Activated B cell treated with CpG ODN at 0.5 μM for 24 hours (primary cell): ENCODE results near the gene EEF1A2. TPM values are rescaled to one million over a fixed set of nuclear protein-coding genes. Genes with fewer than 3 reads are reported as not detected.

ENCODE experiments used
- ATAC-seq: fragments of 200-7000 bp; cut with Tn5 transposase; one replicate; pipeline ENCODE4 v1.10.0; 2021; ENCODE audit warnings: low read depth, mild to moderate bottlenecking, moderate library complexity
- CTCF ChIA-PET: fragments of 350-600 bp; sonication (Branson Sonifier 250); formaldehyde crosslinking; loops from one replicate; lab custom pipeline; 2021; ENCODE audit warnings: antibody characterized with exemption; lab: Charles Lee
- POLR2A ChIA-PET: fragments of 350-600 bp; sonication (Branson Sonifier 250); formaldehyde crosslinking; loops from one replicate; lab custom pipeline; 2021; ENCODE audit warnings: antibody characterized with exemption; lab: Charles Lee
- DNase-seq: peaks from one replicate; pipeline ENCODE4 v3.0.0; 2022
- H3K27ac Mint-ChIP-seq: one replicate; pipeline ENCODE4 v1.8.0; 2020; ENCODE audit warnings: mixed read lengths
- H3K27me3 Mint-ChIP-seq: one replicate; pipeline ENCODE4 v1.8.0; 2021; ENCODE audit warnings: mixed read lengths
- H3K36me3 Mint-ChIP-seq: one replicate; pipeline ENCODE4 v1.8.0; 2021; ENCODE audit warnings: low read depth, mixed read lengths
- H3K4me1 Mint-ChIP-seq: one replicate; pipeline ENCODE4 v1.8.0; 2021; ENCODE audit warnings: mixed read lengths
- H3K4me3 Mint-ChIP-seq: one replicate; pipeline ENCODE4 v1.8.0; 2020; ENCODE audit warnings: mild to moderate bottlenecking, mixed read lengths
- H3K9me3 Mint-ChIP-seq: one replicate; pipeline ENCODE4 v1.8.0; 2020; ENCODE audit warnings: mixed read lengths
- intact Hi-C: fragments of 100-400 bp; cut with micrococcal nuclease; formaldehyde crosslinking; loops from one replicate; pipeline ENCODE4 v1.15.1; 2024
- total RNA-seq: library from RNA; stranded (reverse); gene quantifications from 2 replicates; pipeline ENCODE4 v1.2.3, GENCODE V29; 2022
- TF ChIP-seq, protein P1 (sequence below): fragments of 200-600 bp; IDR thresholded peaks from one replicate; pipeline ENCODE4 v1.8.0; 2022; ENCODE audit warnings: antibody characterized with exemption, mild to moderate bottlenecking

Gene EEF1A2
- total RNA-seq, 1 donor from 2014 or later: 1.6 TPM

DNA sequence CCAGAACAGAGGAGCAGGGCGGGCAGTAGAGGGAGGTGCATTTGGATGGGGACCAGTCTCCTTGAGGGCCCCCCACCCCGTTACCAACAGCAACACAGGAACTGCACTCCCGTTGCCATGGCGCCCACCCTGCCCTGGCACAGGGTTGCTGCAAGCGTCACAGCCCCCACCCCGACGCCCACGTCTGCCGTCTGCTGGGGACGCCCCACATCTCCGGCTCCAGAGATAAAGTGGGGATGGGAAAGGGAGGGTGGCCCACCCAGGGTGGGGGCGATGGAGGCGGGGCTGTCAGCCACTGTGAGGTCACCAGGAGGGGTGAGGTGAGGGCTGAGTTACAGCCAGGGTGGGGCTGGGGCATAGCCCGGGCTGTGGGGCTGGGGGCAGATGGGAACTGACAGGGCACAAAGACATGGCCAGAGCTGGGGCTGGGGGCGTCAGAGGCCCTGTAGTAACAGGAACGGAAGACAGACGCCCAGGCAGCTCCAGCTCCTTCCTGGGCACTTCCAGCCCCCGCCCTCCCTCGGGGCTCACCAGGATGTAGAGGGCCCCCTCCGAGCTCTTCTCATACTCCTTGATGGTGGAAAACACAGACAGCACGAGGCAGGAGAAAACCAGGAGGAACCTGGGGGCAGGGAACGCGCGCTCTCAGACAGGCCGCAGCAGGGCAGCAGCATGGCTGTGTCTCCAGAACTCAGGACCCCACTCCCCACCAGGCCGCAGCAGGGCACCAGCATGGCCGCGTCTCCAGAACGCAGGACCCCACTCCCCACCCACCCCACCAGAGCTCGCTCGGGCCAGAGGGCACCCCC is 52.5 kb downstream of the EEF1A2 start:
- Mint-ChIP-seq H3K4me1 (peaks cover 13% of the 10 kb centered on the region), H3K27ac (no peak overlapping the region)
- POLR2A ChIA-PET: no interaction called here

DNA sequence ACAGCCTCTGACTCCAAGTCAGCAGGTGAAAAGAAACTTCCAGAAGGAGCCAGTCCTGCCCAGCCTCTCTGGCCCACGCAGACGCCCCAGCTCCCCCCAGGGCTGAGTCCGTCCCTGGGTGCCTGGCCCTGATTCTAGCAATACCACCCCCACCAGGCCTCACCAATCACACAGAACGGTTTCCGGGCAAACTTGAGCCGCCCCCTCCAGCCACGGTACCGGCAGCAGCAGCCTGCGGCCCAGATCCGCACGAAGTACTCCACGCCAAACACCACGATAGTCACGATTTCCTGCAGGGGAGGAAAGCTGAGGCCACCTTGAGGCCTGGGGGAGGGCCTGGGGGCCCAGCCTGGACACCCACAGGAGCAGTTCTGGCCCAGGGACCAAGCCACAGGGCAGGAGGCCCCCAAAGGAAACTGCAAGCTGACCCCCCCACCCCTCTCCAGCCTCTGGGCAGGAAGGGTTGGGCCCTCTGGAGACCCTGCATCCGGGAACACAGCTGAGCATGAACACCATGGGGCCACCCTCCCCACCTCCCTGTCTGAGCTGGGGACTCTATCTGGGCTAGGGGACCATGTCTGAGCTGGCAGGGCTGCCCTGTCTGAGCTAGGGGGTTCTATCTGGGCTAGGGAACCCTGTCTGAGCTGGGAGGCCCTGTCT is 53.7 kb downstream of the EEF1A2 start:
- Mint-ChIP-seq H3K27me3 (peaks cover 14% of the 10 kb centered on the region), H3K4me1 (peaks cover 17% of the 10 kb centered on the region), H3K4me3 (no peak overlapping the region), H3K27ac (no peak overlapping the region), H3K9me3 (no peaks in the 10 kb centered on the region), H3K36me3 (no peaks in the 10 kb centered on the region)
- TF ChIP-seq, protein P1, sequence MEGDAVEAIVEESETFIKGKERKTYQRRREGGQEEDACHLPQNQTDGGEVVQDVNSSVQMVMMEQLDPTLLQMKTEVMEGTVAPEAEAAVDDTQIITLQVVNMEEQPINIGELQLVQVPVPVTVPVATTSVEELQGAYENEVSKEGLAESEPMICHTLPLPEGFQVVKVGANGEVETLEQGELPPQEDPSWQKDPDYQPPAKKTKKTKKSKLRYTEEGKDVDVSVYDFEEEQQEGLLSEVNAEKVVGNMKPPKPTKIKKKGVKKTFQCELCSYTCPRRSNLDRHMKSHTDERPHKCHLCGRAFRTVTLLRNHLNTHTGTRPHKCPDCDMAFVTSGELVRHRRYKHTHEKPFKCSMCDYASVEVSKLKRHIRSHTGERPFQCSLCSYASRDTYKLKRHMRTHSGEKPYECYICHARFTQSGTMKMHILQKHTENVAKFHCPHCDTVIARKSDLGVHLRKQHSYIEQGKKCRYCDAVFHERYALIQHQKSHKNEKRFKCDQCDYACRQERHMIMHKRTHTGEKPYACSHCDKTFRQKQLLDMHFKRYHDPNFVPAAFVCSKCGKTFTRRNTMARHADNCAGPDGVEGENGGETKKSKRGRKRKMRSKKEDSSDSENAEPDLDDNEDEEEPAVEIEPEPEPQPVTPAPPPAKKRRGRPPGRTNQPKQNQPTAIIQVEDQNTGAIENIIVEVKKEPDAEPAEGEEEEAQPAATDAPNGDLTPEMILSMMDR: no peak
- DNase-seq: no peak
- no peak for ATAC-seq
- POLR2A ChIA-PET: no interaction called here
- intact Hi-C loops: no loop called here
- CTCF ChIA-PET: no interaction called here

More for the DNA sequence above, 52.5 kb downstream of the EEF1A2 start:
- ATAC-seq (no peak), DNase-seq (no peak)
- H3K4me3 Mint-ChIP-seq: no peak overlapping the region
- intact Hi-C loops: no loop called here
- peaks cover 12% of the 10 kb centered on the region for H3K27me3 Mint-ChIP-seq
- H3K9me3 Mint-ChIP-seq: no peaks in the 10 kb centered on the region
- TF ChIP-seq, protein P1: no peak
- CTCF ChIA-PET: no interaction called here
- H3K36me3 Mint-ChIP-seq: no peaks in the 10 kb centered on the region

DNA sequence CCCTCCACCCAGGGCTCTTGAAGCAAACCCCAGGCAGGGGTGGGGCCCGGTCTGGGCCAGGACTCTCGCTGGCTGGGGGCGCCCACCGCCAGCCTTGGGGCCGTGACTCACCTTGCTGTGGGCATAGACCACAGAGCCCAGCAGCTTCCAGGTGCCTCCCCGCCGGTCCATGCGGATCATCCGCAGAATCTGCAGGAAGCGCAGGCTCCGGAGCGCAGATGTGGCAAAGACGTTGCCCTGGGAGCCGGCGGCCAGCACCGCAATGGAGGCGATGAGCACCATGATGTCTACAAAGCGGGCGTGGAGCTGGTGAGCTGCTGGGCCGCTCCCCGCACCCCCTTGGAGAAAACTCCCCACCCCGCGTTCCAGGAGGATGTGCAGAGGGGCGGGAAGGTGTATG is 54.3 kb downstream of the EEF1A2 start:
- H3K9me3 Mint-ChIP-seq: no peaks in the 10 kb centered on the region
- TF ChIP-seq, protein P1: no peak
- no peak for ATAC-seq
- ChIA-PET CTCF (no interaction called here), POLR2A (no interaction called here)
- no peak for DNase-seq
- intact Hi-C loops: no loop called here
- H3K27ac Mint-ChIP-seq: no peak overlapping the region
- H3K4me3 Mint-ChIP-seq: no peak overlapping the region
- H3K36me3 Mint-ChIP-seq: no peaks in the 10 kb centered on the region
- peaks cover 14% of the 10 kb centered on the region for H3K27me3 Mint-ChIP-seq
- peaks cover 17% of the 10 kb centered on the region for H3K4me1 Mint-ChIP-seq

DNA sequence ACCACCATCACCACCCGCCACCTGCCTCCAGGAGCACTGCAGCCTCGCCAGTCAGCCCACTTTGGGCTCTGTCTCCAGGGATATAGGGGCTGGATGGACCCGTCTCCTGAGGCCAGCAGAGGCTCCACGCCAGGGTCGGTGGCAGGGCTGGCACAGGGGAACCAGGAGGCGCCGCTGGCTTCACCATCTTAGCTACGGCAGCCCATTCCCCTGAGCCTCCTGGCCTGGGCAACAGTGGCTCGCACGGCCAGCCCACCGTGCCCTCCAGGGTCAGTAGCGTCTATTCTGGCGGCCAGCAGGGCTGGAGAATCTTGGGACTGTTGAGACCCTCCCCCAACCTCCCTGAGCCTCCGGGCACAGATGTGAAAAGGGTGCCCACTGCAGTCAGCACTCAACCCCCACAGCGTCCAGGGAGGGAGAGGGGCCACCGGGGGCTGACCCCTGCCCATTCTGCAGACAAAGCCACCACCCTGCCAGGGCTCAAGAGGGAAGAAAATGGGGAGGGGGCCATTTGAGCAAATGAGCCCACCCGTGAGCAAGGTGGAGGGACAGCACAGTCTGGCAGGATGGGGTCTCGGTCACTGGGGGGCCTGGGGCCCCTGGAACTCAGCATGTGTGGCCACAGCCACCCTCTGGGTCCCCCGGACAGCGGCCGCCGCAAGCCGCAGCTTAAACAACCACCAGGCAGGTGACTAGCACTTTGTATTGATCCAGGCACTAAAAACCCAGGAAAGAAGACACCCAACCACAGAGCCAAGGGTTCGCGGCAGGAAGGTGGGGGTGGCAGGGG is 55.1 kb downstream of the EEF1A2 start:
- TF ChIP-seq, protein P1: no peak
- POLR2A ChIA-PET: no interaction called here
- Mint-ChIP-seq H3K27me3 (peaks cover 13% of the 10 kb centered on the region), H3K36me3 (no peaks in the 10 kb centered on the region), H3K4me1 (peaks cover 17% of the 10 kb centered on the region), H3K9me3 (no peaks in the 10 kb centered on the region), H3K4me3 (no peak overlapping the region), H3K27ac (no peak overlapping the region)
- no peak for DNase-seq
- ATAC-seq: no peak
- intact Hi-C loops: no loop called here
- CTCF ChIA-PET: no interaction called here

DNA sequence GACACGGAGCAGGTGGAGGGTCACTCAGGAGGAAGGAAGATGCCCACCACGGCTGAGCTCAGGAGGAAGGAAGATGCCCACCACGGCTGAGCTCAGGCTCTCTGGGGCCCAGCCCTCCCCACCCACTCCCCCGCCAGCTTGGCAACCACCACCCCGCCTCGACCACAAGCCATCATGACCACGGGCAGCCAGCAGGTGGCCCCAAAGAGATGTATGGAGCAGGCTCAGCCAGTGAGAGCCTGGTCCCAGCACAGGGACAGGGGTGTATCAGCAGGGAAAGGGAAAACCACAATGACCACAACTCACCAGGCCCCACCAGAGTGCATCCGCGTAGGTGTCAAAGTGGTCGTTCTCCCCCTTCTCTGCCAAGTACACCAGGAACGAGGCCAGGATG is 56.8 kb downstream of the EEF1A2 start:
- Mint-ChIP-seq H3K4me3 (no peak overlapping the region), H3K4me1 (peaks cover 17% of the 10 kb centered on the region), H3K27ac (no peak overlapping the region), H3K36me3 (no peaks in the 10 kb centered on the region), H3K9me3 (no peaks in the 10 kb centered on the region), H3K27me3 (peaks cover 12% of the 10 kb centered on the region)
- TF ChIP-seq, protein P1: no peak
- intact Hi-C loops: no loop called here
- ATAC-seq (peak; percentile 69), DNase-seq (peak; percentile 25)
- ChIA-PET POLR2A (no interaction called here), CTCF (no interaction called here)
